Esophagus squamous epithelium (tissue), 4 donors: ENCODE results near the gene NOC4L.

Experiments
- POLR2A ChIP-seq, 4 donors: fragments of 450-650 bp; IDR thresholded peaks; one replicate each; pipeline ENCODE4 v1.6.1; 2017; ENCODE audit warnings: antibody characterized with exemption in 4 of 4, mild to moderate bottlenecking in 4 of 4, moderate library complexity in 3 of 4
- TF ChIP-seq, protein P1 (sequence below), 6 experiments: fragments of 450-650 bp in 4 of 6; fragments of 200-600 bp in 2 of 6; sonication (generic) in 2 of 6; IDR thresholded peaks; one replicate each; pipeline ENCODE4 v1.5.1; 2016 to 2019; ENCODE audit warnings: antibody characterized with exemption in 6 of 6, mild to moderate bottlenecking in 4 of 6, moderate library complexity in 4 of 6

DNA sequence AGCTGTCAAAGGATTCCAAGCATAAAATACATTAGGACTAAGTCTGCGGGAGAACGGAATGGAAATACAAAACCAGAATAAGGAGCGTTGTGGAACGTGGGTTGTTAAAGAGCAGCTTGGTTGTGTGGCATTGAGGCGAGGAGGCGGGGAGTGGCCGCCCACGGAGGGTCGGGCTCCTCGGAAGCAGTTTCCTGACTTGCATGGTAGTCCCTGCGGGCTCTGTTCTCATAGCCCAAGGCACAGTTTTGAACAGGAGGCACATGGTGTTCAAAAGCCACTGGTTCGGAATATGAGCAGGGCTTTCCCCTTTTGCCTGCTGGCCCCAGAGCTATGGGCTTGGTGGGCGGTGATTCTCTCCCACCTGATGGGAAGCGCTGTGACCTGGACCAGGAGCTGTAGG, 12.3 kb upstream of the NOC4L start:
- TF ChIP-seq, protein P1, sequence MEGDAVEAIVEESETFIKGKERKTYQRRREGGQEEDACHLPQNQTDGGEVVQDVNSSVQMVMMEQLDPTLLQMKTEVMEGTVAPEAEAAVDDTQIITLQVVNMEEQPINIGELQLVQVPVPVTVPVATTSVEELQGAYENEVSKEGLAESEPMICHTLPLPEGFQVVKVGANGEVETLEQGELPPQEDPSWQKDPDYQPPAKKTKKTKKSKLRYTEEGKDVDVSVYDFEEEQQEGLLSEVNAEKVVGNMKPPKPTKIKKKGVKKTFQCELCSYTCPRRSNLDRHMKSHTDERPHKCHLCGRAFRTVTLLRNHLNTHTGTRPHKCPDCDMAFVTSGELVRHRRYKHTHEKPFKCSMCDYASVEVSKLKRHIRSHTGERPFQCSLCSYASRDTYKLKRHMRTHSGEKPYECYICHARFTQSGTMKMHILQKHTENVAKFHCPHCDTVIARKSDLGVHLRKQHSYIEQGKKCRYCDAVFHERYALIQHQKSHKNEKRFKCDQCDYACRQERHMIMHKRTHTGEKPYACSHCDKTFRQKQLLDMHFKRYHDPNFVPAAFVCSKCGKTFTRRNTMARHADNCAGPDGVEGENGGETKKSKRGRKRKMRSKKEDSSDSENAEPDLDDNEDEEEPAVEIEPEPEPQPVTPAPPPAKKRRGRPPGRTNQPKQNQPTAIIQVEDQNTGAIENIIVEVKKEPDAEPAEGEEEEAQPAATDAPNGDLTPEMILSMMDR (IDR thresholded peaks at IDR 0.05) = no peak
- no peak for TF ChIP-seq POLR2A (IDR thresholded peaks at IDR 0.05)
